Endothelial cell of umbilical vein (primary cell): ENCODE results near the gene RPUSD4. TPM values are rescaled to one million over a fixed set of nuclear protein-coding genes. Genes with fewer than 3 reads are reported as not detected.

Source experiments
- BruUV-seq: library from RNA; stranded (reverse); fragments of 400-500 nt; replicated peaks from 2 replicates; lab custom pipeline; 2021; lab: Mats Ljungman, UMichigan
- CTCF ChIA-PET: fragments of 300-600, 350-600 bp; sonication (Branson Sonifier 250); formaldehyde crosslinking; loops from one replicate; lab custom pipeline; 2021; ENCODE audit warnings: antibody characterized with exemption, inconsistent platforms; lab: Charles Lee
- POLR2A ChIA-PET: fragments of 300-600, 350-600 bp; sonication (Branson Sonifier 250); formaldehyde crosslinking; loops from one replicate; lab custom pipeline; 2021; ENCODE audit warnings: antibody characterized with exemption, inconsistent platforms; lab: Charles Lee
- DNase-seq: peaks from one replicate; pipeline ENCODE4 v3.0.0-alpha.2; 2011; ENCODE audit warnings: low read depth, low spot score
- FAIRE-seq: peaks from 2 replicates; lab custom pipeline; 2011; peaks lifted over from hg19 to GRCh38; lab: Jason Lieb, UNC
- H2AFZ ChIP-seq: 2 replicates; pipeline ENCODE4 v1.6.0; 2012; ENCODE audit warnings: low read depth, low read length, control low read depth, inconsistent platforms
- H3K27ac ChIP-seq: 2 replicates; pipeline ENCODE4 v1.5.1; 2011; ENCODE audit warnings: low read depth, mild to moderate bottlenecking, control low read depth, low read length, moderate library complexity; ENCODE audit not compliant: insufficient read depth
- H3K27me3 ChIP-seq, 2 experiments: 2 replicates each; pipeline versions ENCODE4 v1.6.0 to v1.6.1; 2011; ENCODE audit warnings: low read length in 2 of 2, mixed read lengths in 1 of 2; ENCODE audit not compliant: control insufficient read depth in 2 of 2, insufficient read depth in 2 of 2
- H3K36me3 ChIP-seq, 2 experiments: 2 replicates in 1 of 2; 3 replicates in 1 of 2; pipeline ENCODE4 v1.5.1; 2011; ENCODE audit warnings: low read length in 2 of 2, mild to moderate bottlenecking in 1 of 2, moderate library complexity in 1 of 2; ENCODE audit not compliant: control insufficient read depth in 2 of 2, insufficient read depth in 2 of 2; ENCODE audit errors: extremely low read depth in 1 of 2
- H3K4me1 ChIP-seq: 3 replicates; pipeline ENCODE4 v1.5.1; 2011; ENCODE audit warnings: mild to moderate bottlenecking, low read length; ENCODE audit not compliant: control insufficient read depth, insufficient read depth; ENCODE audit errors: extremely low read depth
- H3K4me2 ChIP-seq: 2 replicates; pipeline ENCODE4 v1.6.1; 2011; ENCODE audit warnings: low read length, control low read depth, mixed read lengths; ENCODE audit not compliant: insufficient read depth
- H3K4me3 ChIP-seq, 3 experiments: fragments of 200-600 bp in 1 of 3; sonication (generic), shearing (Covaris generic) in 1 of 3; replicated peaks in 1 of 3; 2 replicates each; pipeline ENCODE4 v1.5.1; 2011 to 2016; ENCODE audit warnings: control low read depth in 3 of 3, low read length in 3 of 3, mild to moderate bottlenecking in 2 of 3, inconsistent platforms in 1 of 3, low read depth in 1 of 3, moderate library complexity in 1 of 3; ENCODE audit not compliant: insufficient read depth in 1 of 3
- H3K79me2 ChIP-seq: 2 replicates; pipeline ENCODE4 v1.6.0; 2012; ENCODE audit warnings: low read length, inconsistent platforms; ENCODE audit not compliant: control insufficient read depth, insufficient read depth
- H3K9ac ChIP-seq: replicated peaks from 2 replicates; pipeline ENCODE3; 2011; ENCODE audit warnings: low read length, control low read depth; ENCODE audit not compliant: insufficient read depth; ENCODE audit errors: extremely low read depth
- H3K9me1 ChIP-seq: replicated peaks from 3 replicates; pipeline ENCODE4 v1.6.0; 2011; ENCODE audit warnings: mild to moderate bottlenecking, low read length; ENCODE audit not compliant: control insufficient read depth, insufficient read depth; ENCODE audit errors: extremely low read depth
- H3K9me3 ChIP-seq: replicated peaks from 2 replicates; pipeline ENCODE4 v1.5.1; 2012; ENCODE audit warnings: low read length, inconsistent platforms; ENCODE audit not compliant: control insufficient read depth, insufficient read depth
- H4K20me1 ChIP-seq: replicated peaks from 2 replicates; pipeline ENCODE3; 2011; ENCODE audit warnings: mild to moderate bottlenecking, low read length; ENCODE audit not compliant: control insufficient read depth, insufficient read depth; ENCODE audit errors: extremely low read depth
- CTCF ChIP-seq, 2 donors: IDR thresholded peaks; 1 replicate in 1 of 2; 2 replicates in 1 of 2; pipeline ENCODE4 v1.5.1; 2011; ENCODE audit warnings: low read length in 2 of 2, mild to moderate bottlenecking in 2 of 2, moderate library complexity in 2 of 2, control low read depth in 1 of 2, inconsistent platforms in 1 of 2, low read depth in 1 of 2; ENCODE audit not compliant: insufficient read depth in 1 of 2; ENCODE audit errors: extremely low read depth in 1 of 2
- EZH2 ChIP-seq: IDR thresholded peaks from 2 replicates; pipeline ENCODE4 v1.6.1; 2012; ENCODE audit warnings: borderline replicate concordance, low read depth, mild to moderate bottlenecking, moderate library complexity, low read length, inconsistent platforms; ENCODE audit not compliant: severe bottlenecking
- FOS ChIP-seq: IDR thresholded peaks from 2 replicates; pipeline ENCODE4 v1.6.1; 2011; ENCODE audit warnings: mild to moderate bottlenecking, low read length, moderate library complexity, borderline replicate concordance; ENCODE audit not compliant: insufficient read depth
- GATA2 ChIP-seq: IDR thresholded peaks from 2 replicates; pipeline ENCODE4 v1.7.0; 2011; ENCODE audit warnings: low read depth, mild to moderate bottlenecking, moderate library complexity, mixed read lengths, low read length; ENCODE audit not compliant: insufficient read length, insufficient read depth
- JUN ChIP-seq: IDR thresholded peaks from 2 replicates; pipeline ENCODE4 v1.6.1; 2011; ENCODE audit warnings: borderline replicate concordance, low read depth; ENCODE audit not compliant: insufficient read length, insufficient read depth
- MAX ChIP-seq: IDR thresholded peaks from 2 replicates; pipeline ENCODE4 v1.6.1; 2011; ENCODE audit not compliant: insufficient read depth, insufficient read length
- MYC ChIP-seq: IDR thresholded peaks from one replicate; pipeline ENCODE4 v1.6.1; 2011; ENCODE audit warnings: mild to moderate bottlenecking, low read depth, low read length
- POLR2A ChIP-seq: IDR thresholded peaks from 2 replicates; pipeline ENCODE4 v1.6.1; 2012; ENCODE audit warnings: low read depth, mild to moderate bottlenecking, control low read depth, low read length
- POLR2AphosphoS5 ChIP-seq: IDR thresholded peaks from 2 replicates; pipeline ENCODE4 v1.6.1; 2012; ENCODE audit warnings: low read depth, mild to moderate bottlenecking, control low read depth, low read length, moderate library complexity; ENCODE audit not compliant: insufficient read depth
- dilution Hi-C: fragments of 300-500 bp; cut with MboI; formaldehyde crosslinking; loops from one replicate; pipeline ENCODE4 v1.15.0; 2019; ENCODE audit warnings: low sequenced_read_pairs; ENCODE audit not compliant: extremely low pct_ligation_motif_present
- intact Hi-C: fragments of 100-400 bp; cut with micrococcal nuclease; formaldehyde crosslinking; loops from one replicate; pipeline ENCODE4 v1.10.0; 2022
- polyA plus RNA-seq, 4 experiments: library from polyadenylated mRNA; depleted of rRNA in 3 of 4; stranded (reverse) in 3 of 4; unstranded in 1 of 4; fragments of >200 nt; gene quantifications; 2 replicates each; pipeline versions ENCODE4 v1.2.1 to v1.2.3, GENCODE V29; 2011 to 2012; ENCODE audit warnings: missing spikeins in 1 of 4
- total RNA-seq: library from RNA; stranded (reverse); gene quantifications from 2 replicates; pipeline ENCODE4 v1.2.3, GENCODE V29; 2021

Gene RPUSD4
- total and polyA plus RNA-seq, 2 donors (not counting 3 experiments of a cell fraction or from before 2014, with no cell fraction given), result 37.8 to 40.8 TPM

GRCh38 chr11:126174816-126175215, 36.6 kb downstream of the RPUSD4 start:
- ChIA-PET CTCF (interaction anchor here (0.9 kb wide), 1 partner anchor 19 kb away, joined by 4 read pairs; no protein-coding TSS in a partner anchor), POLR2A (no interaction called here)
- peaks cover 3% of the 10 kb centered on the region for H3K4me1 ChIP-seq
- no TSS peak for BruUV-seq
- H4K20me1 ChIP-seq, result no peaks in the 10 kb centered on the region
- H3K27me3 ChIP-seq, result peaks cover 0 to 3% of the 10 kb centered on the region in 2 experiments
- TF ChIP-seq CTCF (IDR thresholded peaks at IDR 0.05; ENCODE audit: extremely low read depth in 1 of 2, insufficient read depth in 1 of 2, low read depth in 1 of 2, low read length in 2 of 2) (no peak), MYC (no peak), POLR2AphosphoS5 (no peak), JUN (no peak), POLR2A (no peak), GATA2 (no peak), FOS (no peak), MAX (no peak), EZH2 (no peak)
- H2AFZ ChIP-seq, result no peak overlapping the region
- H3K4me3 ChIP-seq, result no peak overlapping the region
- intact Hi-C loops, result no loop called here
- DNase-seq (no peak), FAIRE-seq (no peak)
- dilution Hi-C loops, result no loop called here
- H3K4me2 ChIP-seq, result no peak overlapping the region
- no peaks in the 10 kb centered on the region for H3K36me3 ChIP-seq
- H3K9me3 ChIP-seq, result no peaks in the 10 kb centered on the region
- H3K27ac ChIP-seq, result no peak overlapping the region
- no peak overlapping the region for H3K9ac ChIP-seq
- no peaks in the 10 kb centered on the region for H3K9me1 ChIP-seq
- H3K79me2 ChIP-seq, result no peaks in the 10 kb centered on the region
